GM13977 (cell line): ENCODE measurements around the gene SNX5.

Experiments used
- DNase-seq: peaks from one replicate; pipeline ENCODE4 v3.0.0; 2012; ENCODE audit warnings: low spot score
- CTCF ChIP-seq: IDR thresholded peaks from 2 replicates; pipeline ENCODE4 v1.5.1; 2012; ENCODE audit warnings: mild to moderate bottlenecking, control low read depth; ENCODE audit not compliant: insufficient read depth; ENCODE audit errors: extremely low read depth, missing control alignments
- in situ Hi-C: fragments of 300-500 bp; cut with MboI; formaldehyde crosslinking; loops from one replicate; pipeline ENCODE4 v1.12.0; 2022; ENCODE audit warnings: low sequenced_read_pairs, low pct_unique_long_range_greater_than_20kb, mixed read lengths, inconsistent platforms; ENCODE audit not compliant: unreplicated experiment

SNX5 gene

DNA sequence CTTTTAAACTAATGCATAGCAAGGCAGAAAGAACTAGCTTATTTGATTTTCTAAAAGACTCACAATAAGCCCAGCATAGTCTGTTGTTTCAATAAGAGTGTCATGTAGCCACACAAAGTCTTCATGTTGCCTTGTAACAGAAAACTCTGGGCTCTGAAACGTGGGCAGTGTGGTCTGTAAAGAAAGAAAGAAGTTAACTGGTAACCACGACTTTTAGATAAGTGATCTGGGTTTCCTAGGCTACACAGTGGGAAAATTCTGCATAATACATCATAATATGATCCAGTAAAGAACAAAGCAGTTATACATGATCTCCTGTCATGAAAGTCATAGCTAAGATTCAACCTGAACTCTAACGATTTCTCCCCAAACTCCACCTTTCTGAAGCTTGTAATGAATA lies 13.3 kb downstream of the SNX5 start:
- no peak for TF ChIP-seq CTCF
- in situ Hi-C loops: no loop called here
- no peak for DNase-seq

DNA sequence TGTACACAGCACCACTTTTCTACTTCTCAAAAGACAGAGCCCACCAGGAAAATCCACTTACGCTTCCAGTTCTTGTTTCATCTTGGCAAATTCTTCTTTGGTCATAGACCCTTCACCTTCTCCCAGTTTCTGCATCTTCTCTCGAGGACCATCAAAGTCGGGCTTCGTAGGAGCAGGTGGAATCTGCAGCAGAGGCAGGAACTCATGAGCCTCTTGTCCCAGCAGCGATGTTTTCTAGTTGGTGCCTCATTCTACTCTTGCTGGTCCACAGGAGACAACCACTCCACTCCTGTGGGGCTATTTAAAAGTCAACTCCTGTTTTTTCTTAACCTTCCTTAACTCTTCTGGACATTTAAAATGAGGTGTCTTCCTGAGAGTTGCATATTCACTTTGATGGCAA lies 14.7 kb downstream of the SNX5 start:
- no peak for TF ChIP-seq CTCF
- in situ Hi-C loops: no loop called here
- no peak for DNase-seq

DNA sequence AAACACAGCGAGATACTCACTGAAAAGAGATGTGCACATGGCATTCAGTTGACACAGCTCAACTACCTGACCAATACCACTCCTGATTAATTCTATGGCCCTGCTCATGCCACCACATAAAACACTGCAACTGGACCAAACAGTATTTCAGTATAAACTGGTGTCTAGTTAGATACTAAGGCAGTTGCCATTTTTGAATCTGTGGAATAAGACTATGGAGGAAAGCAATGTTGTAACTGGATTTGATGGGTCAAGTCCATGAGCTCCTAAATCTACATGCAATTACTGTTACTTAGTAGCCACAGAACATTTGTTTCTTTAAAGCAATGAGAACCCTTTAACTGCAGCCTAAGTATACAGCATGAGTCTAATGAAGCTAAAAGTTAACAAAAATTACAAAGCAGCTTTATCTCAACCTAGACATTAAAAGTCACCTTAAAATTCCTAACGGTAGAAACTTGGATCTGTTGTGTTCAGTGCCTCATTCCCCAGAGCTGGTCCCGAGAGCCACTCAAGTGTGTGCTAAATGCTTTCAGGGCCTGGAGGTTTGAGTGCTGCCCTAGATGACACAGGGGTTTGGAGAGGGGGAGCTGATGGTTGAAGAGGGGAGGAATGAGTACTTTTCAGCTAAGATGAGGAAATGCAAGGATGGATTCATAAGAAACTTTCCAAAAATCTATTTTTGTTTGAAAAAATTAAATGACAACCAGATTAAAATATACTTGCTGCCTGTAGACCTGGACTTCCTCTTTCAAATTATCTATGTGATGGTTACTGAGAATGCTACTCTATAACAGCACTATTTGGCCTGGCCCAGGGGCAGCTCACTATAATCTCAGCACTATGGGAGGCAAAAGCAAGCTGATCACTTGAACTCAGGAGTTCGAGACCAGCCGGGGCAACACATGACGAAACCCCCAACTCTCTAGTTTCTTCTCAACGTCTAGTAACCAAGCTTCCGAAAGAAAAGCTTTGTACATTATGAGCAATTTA lies 15.6 kb downstream of the SNX5 start:
- no peak for DNase-seq
- in situ Hi-C loops: no loop called here
- no peak for TF ChIP-seq CTCF

DNA sequence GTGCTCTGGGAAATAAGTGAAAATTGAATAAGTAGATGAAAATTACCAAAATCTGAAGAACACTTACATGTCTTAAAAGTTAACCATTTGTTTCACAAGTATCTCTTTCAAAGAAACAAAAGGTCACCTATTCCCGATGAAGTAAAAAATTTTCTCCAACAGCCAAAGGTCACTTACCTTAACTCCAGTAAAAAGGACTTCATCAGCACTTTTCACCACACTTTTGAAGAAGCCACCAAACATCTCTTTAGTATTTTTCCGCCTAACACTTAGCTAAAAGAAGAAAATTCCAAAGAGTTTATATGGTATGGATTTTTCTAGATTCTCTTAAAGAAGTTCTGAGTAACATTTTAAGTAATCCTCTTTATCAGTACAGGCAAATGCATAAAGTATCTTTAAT lies 17.3 kb downstream of the SNX5 start:
- TF ChIP-seq CTCF: no peak
- in situ Hi-C loops: no loop called here
- no peak for DNase-seq

GRCh38 chr20:17950670-17951069 lies 17.9 kb downstream of the SNX5 start:
- no peak for DNase-seq
- in situ Hi-C loops: no loop called here

GRCh38 chr20:17949899-17950298 lies 18.7 kb downstream of the SNX5 start:
- no peak for DNase-seq
- no peak for TF ChIP-seq CTCF
- in situ Hi-C loops: loop anchor here (25.0 kb wide), 1 partner anchor 413 kb away; the partner anchor contains the start of gene BFSP1

More at GRCh38 chr20:17950670-17951069, 17.9 kb downstream of the SNX5 start:
- no peak for TF ChIP-seq CTCF
